Colonic mucosa (tissue), 4 donors: ENCODE results near the gene MRM2. TPM values are rescaled to one million over a fixed set of nuclear protein-coding genes. Genes with fewer than 3 reads are reported as not detected.

Source experiments
- DNase-seq: peaks from one replicate; pipeline ENCODE4 v3.0.0-alpha.2; 2020
- H3K27ac ChIP-seq: fragments of 200-600 bp; one replicate; pipeline ENCODE4 v1.8.0; 2021
- H3K27me3 ChIP-seq: fragments of 200-600 bp; one replicate; pipeline ENCODE4 v1.8.0; 2021
- H3K36me3 ChIP-seq: fragments of 200-600 bp; one replicate; pipeline ENCODE4 v1.8.0; 2021
- H3K4me1 ChIP-seq: fragments of 200-600 bp; one replicate; pipeline ENCODE4 v1.8.0; 2021; ENCODE audit warnings: mild to moderate bottlenecking
- H3K4me3 ChIP-seq: fragments of 200-600 bp; one replicate; pipeline ENCODE4 v1.8.0; 2021
- H3K9ac ChIP-seq, 2 donors: one replicate each; pipeline ENCODE4 v1.7.0; 2013; ENCODE audit warnings: control low read depth in 2 of 2, low read depth in 2 of 2, low read length in 2 of 2
- H3K9me3 ChIP-seq: fragments of 200-600 bp; one replicate; pipeline ENCODE4 v1.8.0; 2021
- CTCF ChIP-seq: fragments of 200-600 bp; IDR thresholded peaks from one replicate; pipeline ENCODE4 v1.8.0; 2022; ENCODE audit warnings: antibody characterized with exemption, mild to moderate bottlenecking
- intact Hi-C: fragments of 100-400 bp; cut with DNase I; formaldehyde crosslinking; loops from one replicate; pipeline ENCODE4 v1.14.1; 2022
- total RNA-seq, 2 donors: library from RNA; stranded (reverse); fragmentation: NEBNext Ultra II Directional in 1 of 2; extraction: Animal tissue kit (Norgen Biotek cat#: 25700) in 1 of 2; gene quantifications; one replicate each; pipeline ENCODE4 v1.2.1, GENCODE V29; 2021
- donor health status: healthy.
- donor health status: DM: no; HTN: no; CAD: no.
- donor health status: DM: no; HTN: no; CAD: no.

The MRM2 gene
- total RNA-seq, 2 donors from 2014 or later, result 17.3 to 27.0 TPM

GRCh38 chr7:2227699-2228098 lies 14.3 kb downstream of the MRM2 start:
- no peak for TF ChIP-seq CTCF
- Histone ChIP-seq H3K4me3 (no peak overlapping the region), H3K9me3 (no peaks in the 10 kb centered on the region), H3K27me3 (no peaks in the 10 kb centered on the region), H3K9ac (no peak overlapping the region), H3K36me3 (no peaks in the 10 kb centered on the region), H3K27ac (no peak overlapping the region), H3K4me1 (no peaks in the 10 kb centered on the region)
- no peak for DNase-seq
- intact Hi-C loops, result no loop called here

- Histone ChIP-seq H3K9ac (no peak overlapping the region), H3K27ac (no peak overlapping the region), H3K36me3 (no peaks in the 10 kb centered on the region), H3K4me3 (no peak overlapping the region), H3K4me1 (no peaks in the 10 kb centered on the region), H3K27me3 (no peaks in the 10 kb centered on the region), H3K9me3 (no peaks in the 10 kb centered on the region)
- TF ChIP-seq CTCF, result no peak
- DNase-seq, result no peak
- intact Hi-C loops, result no loop called here
These were observed 16.2 kb downstream of the MRM2 start for GRCh38 chr7:2225830-2226229.

DNA sequence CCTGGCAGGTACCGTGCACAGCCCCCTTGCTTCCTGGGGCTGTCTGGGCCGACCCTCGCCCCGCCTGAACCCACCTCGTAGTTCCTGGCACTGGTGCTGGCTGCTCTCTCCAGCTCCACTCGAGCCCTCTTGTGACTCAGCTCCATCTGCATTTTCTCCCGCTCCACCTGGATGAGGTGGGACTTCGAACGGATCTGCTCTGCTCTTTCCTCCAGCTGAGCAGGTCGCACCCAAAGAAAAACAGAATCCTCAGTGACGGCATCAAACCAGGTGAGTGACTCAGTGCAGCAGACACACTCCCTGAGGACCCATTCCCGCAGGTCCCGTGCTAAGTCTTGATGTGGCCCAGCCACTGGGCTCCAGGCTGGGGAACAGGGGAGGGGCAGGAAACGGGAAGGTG lies 16.7 kb downstream of the MRM2 start:
- H3K4me3 ChIP-seq, result no peak overlapping the region
- H3K27ac ChIP-seq, result no peak overlapping the region
- no peak for TF ChIP-seq CTCF
- H3K36me3 ChIP-seq, result no peaks in the 10 kb centered on the region
- H3K27me3 ChIP-seq, result no peaks in the 10 kb centered on the region
- DNase-seq, result no peak
- no peak overlapping the region for H3K9ac ChIP-seq
- intact Hi-C loops, result no loop called here
- no peaks in the 10 kb centered on the region for H3K9me3 ChIP-seq
- no peaks in the 10 kb centered on the region for H3K4me1 ChIP-seq

GRCh38 chr7:2224934-2225333 lies 17.1 kb downstream of the MRM2 start:
- H3K9me3 ChIP-seq, result no peaks in the 10 kb centered on the region
- no peaks in the 10 kb centered on the region for H3K4me1 ChIP-seq
- H3K27me3 ChIP-seq, result no peaks in the 10 kb centered on the region
- no peak overlapping the region for H3K27ac ChIP-seq
- H3K9ac ChIP-seq, result no peak overlapping the region
- no peak for DNase-seq
- intact Hi-C loops, result no loop called here
- H3K4me3 ChIP-seq, result no peak overlapping the region
- no peaks in the 10 kb centered on the region for H3K36me3 ChIP-seq
- TF ChIP-seq CTCF, result no peak

GRCh38 chr7:2224491-2224928 lies 17.5 kb downstream of the MRM2 start:
- no peak for TF ChIP-seq CTCF
- Histone ChIP-seq H3K4me1 (no peaks in the 10 kb centered on the region), H3K9me3 (no peaks in the 10 kb centered on the region), H3K27me3 (no peaks in the 10 kb centered on the region), H3K4me3 (no peak overlapping the region), H3K27ac (no peak overlapping the region), H3K9ac (no peak overlapping the region), H3K36me3 (no peaks in the 10 kb centered on the region)
- no peak for DNase-seq
- intact Hi-C loops, result no loop called here

DNA sequence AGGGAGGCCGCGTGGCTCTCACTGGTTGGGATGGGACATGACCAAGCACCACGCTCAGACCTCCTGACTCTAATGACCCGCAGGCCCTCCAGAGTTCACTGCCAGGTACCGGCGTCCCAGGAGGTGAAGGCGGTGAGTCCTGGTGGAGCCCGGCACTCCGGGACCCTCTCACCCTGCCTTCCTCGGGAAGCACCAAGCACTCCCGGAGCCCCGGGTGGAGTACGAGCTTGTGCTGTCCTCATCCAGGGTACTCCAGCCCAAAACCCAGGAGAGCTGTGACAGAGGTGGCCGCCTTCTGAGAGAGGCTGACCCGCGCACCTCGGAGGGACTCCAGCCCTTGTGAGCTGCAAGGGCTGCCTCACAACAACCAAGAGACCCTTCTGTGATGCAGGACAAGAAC lies 18.7 kb downstream of the MRM2 start:
- intact Hi-C loops, result no loop called here
- no peak overlapping the region for H3K4me3 ChIP-seq
- TF ChIP-seq CTCF, result no peak
- H3K36me3 ChIP-seq, result no peaks in the 10 kb centered on the region
- H3K9me3 ChIP-seq, result no peaks in the 10 kb centered on the region
- no peak for DNase-seq
- no peaks in the 10 kb centered on the region for H3K27me3 ChIP-seq
- no peaks in the 10 kb centered on the region for H3K4me1 ChIP-seq
- H3K27ac ChIP-seq, result no peak overlapping the region
- H3K9ac ChIP-seq, result no peak overlapping the region
